Activated CD8-positive, alpha-beta memory T cell treated with anti-CD3 and anti-CD28 coated beads, Interleukin-2, amount 50 U/mL, for 4 hours (primary cell): ENCODE results near the gene ADCY1.

Experiments
- DNase-seq: peaks from one replicate; pipeline ENCODE4 v3.0.0-alpha.2; 2020

The ADCY1 gene

DNA sequence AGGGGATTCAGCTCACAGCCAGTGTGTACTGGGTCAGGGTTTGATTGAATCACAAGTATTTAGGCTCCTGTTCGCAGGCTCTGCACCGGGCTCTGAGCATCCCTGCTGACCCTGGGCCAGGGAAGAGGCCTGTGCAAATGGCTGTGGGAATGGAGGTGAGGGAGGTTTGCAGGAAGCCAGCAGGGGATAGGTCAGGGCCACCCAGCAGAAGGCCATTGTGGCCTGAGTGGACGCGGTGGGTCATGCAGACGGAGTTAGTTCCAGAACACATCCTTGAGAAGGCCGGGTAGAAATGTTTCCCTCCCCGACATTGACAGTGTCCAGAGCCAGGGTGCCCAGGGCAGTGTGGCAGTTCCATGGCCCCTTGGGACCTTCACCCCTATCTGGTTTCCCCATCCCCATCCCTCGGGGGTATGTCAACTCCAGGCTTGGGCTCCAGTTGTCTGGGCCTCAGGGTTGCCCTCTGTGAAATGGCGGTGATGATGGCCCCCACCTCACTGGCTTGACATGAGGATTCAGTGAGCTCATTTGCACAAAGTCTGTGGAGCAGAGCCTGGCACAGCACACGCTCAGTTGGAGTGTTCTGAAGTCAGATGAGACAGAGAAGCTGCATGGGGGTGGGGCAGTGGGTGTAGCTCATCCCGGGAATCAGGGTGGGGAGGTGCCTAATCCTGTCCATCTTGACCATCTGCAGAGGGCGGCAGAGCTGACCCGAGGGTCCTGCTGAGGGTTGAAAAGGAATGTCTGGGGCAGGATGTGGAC lies 107.6 kb downstream of the ADCY1 start:
- no peak for DNase-seq

DNA sequence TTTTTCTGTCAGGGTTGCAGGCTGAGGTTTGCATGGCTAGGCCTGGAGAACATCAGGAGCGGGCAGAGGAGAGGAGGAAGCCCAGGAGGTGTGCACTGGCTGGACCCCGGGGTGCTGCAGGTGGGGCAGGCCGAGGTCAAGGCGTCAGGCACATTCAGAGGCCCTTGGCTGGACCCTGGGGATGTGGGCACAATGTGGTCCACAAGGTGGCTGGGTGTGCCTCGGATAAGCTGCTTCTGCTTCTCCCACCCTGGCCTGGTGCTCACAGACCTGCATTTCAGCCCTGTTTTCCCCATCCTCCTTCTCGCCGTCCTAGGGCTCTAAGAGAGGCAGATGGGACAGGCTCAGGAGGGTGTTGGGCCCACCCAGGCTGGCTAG lies 108.2 kb downstream of the ADCY1 start:
- no peak for DNase-seq

DNA sequence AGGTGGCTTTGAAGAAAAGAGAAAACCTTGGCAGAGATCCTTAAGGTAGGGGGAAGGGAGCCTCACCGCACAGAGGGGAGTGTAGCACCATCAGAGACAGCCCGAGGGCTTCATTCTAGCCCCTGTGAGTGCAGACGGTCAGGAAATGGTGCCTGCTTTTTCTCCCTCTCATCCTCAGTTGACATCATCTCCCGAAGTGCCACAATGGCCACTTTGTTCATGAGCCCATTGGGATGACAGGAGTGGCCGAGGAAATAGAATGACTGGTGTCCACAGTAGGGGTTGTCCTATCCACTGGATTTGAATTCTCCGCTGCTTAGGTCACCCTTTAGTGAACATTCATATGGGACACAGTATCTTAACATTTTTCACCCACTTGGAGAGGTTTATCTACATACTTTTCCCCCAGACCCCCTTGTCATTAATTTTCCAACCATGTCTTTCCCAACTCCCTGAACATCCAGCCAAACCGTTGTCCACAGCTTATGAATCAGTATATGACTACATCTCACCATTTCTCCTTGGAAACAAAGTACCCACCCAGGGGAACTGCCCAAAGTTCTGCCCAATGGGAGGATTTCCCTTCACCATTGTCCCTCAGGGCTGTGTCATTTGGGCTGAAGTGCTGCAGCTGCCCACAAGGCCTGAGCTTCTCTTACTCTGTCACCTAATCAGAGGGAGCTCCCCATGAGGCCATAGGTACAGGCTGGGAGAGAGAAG lies 108.8 kb downstream of the ADCY1 start:
- no peak for DNase-seq

DNA sequence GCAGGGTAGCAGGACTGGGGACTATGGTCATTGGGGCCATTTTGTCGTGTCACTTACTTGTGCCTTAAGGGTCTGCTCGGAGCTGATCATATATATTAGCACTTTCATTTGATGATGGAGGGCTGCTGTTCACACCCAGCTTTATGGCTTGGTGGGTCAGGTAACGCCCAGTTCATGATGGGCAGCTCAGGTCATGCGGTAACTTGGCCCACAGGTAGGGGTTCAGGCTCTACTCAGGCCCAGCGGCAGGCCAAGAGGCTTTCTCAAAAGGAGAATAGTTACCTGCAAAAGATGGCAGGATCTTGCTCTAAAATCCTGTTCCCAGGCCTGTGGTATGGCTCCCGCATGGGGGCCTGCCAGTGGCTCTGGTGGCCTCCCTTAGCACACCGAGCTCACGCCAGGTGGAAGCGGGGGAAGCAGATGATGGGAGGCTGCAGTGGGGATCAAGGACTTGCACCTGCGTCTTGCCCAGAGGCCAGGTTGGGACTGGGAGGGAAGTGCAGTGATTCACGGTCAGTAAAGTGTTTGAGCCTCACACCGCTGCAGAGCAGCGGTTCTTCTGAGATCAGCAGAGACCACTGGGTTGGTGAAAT lies 109.5 kb downstream of the ADCY1 start:
- DNase-seq = no peak

DNA sequence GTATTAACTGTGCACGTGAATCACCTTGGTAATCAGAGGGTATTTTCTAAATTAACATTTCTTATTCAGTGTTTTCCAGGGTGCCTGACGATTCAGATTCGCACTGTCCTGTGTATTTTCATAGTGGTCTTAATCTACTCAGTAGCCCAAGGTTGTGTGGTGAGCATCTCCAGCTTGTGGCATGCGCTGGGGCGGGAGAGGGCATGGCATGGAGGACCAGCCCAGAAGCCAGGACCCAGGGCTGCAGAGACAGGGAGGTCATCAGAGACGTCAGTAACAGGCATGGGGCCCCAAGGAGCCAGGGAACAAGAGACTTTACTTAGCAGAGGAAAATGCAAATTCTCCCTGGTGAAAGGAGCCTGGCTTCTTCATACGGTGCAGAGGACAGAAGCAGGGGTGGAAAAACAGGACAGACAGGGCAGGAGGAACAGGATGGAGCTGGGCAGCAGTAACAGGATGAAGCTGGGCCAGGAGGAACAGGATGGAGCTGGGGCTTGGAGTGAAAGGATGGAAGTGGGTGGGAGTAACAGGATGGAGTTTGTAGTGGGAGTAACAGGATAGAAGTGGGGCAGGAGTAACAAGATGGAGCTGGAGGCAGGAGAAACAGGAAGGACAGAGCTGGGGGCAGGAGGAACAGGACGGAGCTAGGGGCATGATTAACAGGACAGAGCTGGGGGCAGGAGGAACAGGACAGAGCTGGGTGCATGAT lies 110.9 kb downstream of the ADCY1 start:
- DNase-seq = no peak

DNA sequence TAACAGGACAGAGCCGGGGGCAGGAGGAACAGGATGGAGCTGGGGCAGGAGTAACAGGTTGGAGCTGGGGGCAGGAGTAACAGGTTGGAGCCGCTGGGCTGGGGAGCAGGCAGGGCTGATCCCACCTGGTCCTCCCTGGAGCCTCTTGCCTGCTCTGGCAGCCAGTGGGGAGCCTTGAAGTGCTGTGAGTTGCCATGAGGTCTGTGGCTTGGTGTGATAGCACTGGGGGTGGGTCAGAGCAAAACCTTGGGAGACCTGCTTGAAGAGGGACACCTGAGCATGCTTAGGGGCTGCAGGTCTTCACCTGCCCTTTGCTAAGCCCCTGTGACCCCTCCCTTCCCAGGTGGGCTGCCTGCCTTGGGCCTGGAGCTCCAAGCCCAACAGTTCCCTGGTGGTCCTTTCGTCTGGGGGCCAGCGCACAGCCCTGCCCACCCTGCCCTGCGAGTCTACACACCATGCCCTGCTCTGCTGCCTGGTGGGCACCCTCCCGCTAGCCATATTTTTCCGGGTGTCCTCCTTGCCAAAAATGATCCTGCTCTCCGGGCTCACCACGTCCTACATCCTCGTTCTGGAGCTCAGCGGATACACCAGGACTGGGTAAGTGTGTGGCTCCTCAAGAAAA lies 111.6 kb downstream of the ADCY1 start:
- no peak for DNase-seq

DNA sequence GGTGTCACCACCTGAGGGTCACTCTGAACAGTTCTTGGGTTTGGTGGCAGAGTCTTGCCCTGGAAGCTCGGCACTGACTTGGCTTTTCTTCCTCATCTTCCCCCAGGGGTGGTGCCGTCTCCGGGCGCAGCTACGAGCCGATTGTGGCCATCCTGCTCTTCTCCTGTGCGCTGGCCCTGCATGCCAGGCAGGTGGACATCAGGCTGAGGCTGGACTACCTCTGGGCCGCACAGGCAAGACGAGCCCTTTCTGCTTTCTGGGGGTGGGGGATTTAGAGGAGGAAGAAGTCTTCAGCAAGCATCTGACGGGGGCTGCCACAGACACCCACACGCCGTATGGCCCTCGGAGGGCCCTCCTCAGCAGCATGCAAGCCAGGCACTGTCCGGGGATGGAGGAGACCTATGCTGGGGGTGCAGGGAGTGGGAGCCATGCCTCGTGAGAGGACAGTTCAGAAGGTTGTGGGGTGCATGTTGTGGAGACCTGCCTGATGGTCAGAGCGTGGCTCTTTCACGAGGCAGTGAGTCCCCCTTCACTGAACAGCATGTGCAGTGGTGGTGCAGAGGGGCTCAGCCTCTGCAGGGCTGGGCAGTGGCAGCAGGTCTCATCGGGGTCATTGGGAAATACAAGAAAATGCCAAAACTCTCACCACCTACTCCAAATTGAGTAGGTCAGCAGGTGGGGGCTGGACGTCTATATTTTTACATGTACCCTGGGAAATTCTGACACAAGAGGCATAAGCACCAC lies 112.4 kb downstream of the ADCY1 start:
- DNase-seq = no peak

DNA sequence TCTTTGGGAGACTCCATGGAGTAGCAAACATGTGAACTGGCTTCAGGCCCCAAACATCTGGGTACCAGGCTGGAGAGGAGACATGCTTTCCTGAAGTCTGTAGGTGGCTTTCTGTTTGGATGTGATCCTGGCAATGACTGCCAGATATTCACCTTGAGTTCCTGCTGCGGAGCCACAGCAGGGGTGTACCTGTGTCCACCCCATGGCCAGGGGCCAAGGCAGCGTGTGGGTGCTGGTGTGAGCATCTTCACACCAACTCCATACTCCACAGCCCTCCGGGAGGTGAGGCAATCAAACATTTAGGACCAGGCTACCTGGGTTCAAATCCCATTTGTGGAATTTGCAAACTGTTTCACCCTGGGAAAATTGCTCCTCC lies 113.0 kb downstream of the ADCY1 start:
- DNase-seq = no peak

DNA sequence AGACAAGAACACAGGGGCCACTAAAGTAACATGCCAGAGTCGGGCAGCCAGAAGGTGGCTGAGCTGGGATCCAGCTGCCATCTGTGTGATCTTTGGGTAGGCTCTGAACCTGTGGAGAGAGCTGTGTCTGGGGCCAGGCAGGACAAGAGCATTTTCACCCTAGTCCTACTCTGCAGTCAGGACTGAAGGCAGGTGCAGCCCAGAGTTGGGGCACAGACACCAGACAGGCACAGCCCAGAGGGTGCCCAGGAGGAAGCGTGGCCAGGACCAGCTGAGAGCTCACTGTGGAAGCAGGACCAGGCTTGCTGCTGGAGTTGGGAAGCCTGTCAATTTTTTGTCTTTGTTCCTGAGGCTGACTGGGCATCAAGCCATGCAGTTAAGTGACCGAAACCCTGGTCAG lies 113.6 kb downstream of the ADCY1 start:
- no peak for DNase-seq

DNA sequence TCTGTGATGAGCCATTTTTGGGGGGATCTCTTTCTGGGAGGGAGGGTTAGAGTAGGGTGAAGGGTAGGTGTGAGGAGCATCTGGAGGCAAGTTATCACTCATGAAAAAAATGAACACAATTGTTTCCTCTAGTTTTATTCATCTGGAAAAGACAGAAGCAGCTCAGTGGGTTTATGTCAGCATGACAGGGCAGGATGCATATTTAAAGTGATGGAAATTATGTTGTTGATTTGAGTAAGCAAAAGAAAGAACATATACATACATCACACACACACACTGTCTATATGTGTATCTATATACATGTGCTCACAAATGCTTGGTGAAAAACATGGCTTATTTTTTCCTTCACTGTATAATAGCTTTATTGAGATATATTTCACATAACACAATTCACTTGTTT lies 114.2 kb downstream of the ADCY1 start:
- no peak for DNase-seq

DNA sequence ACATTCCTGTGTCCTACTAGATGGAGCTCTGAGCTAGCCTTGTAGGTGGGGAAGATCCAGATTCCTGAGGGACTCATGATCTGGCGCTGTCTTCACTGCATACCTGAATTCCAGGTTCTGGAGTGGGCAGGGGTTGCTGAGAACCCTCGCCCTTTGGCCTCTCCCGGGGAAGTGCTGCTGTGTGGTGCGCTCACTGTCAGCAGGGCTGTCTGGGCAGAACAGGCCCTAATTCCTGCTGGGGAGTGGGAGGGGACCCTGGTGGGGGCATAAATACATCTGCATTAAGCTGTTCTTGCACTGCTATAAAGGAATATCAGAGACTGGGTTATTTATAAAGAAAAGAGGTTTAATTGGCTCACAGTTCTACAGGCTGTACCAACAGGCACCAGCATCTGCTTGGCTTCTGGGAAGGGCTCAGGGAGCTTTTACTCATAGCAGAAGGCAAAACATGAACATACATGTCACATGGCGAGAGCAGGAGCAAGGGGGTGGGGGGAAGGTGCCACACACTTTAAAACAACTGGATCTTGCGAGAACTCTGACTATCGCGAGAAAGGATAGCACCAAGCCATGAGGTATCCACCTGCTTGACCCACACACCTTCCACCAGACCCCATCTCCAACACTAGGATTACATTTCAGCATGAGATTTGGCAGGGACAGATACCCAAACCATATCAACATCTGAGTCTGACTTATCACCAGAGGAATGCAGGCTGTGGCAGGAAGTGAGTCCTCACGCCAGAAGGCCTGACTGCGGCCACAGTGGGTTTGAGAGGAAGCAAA lies 115.0 kb downstream of the ADCY1 start:
- DNase-seq = no peak

DNA sequence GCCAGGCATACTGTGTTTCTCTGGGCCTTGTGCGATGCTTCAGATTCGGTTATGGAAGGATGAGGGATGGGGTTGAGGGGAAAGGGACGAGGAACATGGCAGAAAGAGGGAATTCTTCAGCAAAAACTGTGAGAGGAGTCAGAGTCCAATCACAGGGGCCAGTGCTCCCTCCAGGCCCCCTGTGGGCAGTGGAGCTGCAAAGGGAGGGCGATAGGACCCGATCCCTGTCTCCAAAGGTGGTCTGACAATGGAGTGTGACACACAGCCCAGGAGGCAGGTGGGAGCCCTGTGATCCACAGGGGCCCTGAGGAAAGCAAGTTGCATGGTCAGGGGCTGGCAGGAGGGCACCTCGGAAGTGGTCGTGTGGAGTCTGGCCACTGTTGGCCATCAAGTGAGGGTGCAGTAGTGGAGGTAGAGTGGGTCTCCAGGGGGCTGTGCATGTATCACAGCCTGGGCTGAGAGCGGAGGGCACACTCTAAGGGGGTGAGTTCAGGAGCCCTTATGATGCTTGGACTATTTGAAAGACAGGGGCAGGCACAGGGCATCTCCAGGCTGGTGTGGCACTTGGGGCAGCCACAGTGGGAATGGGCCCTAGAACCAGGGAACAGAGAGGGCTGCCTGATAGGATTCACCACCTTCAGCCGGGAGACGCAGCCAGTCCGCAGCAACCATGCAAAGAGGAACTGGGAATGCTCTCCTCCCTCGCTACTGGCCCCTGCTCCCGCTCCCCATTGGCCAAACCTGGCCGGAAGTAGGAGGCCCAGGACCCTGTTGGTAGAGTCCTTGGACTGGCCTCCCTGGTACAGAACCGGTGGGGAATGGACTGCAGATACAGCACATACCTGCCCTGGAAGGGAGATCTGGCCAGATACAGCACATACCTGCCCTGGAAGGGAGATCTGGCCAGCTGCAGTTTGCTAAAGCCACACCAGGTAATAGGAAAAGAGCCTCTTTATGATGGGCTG lies 115.9 kb downstream of the ADCY1 start:
- no peak for DNase-seq

DNA sequence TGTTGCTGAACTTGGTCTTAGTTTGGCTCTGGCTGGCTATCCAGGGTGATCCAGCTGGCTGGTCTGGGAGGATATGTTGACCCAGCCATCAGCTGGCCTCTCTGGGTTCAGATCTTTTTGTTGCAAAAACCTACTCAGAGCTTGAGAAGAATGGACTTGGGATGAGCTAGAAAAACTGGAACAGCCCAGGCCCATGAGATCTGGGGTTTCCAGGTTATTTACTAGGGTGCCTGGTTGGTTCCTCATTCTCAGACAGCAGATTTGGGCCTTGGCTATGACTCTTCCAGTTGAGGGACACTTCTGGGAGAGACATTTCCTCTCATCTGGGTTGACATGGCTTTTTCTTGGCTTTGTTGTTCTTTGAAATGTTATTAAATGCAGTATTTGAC lies 116.6 kb downstream of the ADCY1 start:
- no peak for DNase-seq

DNA sequence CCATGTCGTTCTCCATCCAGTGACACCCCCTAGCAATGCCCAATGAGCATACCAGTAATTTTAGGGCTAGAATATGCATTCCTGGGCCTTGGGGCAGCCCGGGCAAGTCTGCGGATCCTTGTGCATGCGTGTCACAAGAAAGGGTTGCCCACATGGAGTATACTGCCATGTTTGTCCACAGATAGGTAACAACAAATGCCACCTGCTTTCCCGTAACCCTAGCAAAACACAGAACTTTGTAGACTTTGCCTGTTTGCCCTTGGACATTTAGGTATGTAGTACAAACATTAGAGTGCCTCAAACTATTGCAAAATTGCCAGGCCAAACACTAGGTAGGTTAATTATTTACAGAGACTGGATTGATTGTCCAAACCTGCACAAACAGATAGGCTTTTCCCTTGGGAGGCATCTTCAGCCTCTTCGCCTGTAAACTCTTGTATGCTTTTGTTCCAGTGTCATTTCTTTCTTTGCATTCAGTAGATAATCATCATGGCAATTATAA lies 117.0 kb downstream of the ADCY1 start:
- no peak for DNase-seq

DNA sequence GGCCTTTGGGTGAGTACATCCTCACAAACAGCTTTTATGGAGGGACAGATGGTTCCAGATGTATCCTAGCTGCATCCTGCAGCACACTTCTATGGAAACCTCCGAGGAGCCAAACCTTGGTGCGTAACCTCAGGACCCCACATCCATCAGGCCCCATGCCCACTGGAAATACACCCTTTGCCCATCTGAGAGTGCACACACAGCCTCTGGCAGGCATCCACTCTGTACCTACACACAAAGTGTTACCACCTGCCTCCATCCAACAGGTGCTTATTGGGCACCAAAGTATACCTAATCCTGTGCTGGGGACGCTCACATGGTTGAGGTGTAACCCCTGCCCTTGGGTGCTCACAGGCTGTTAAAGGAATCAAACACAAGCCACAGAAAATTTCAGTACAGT lies 117.9 kb downstream of the ADCY1 start:
- no peak for DNase-seq

DNA sequence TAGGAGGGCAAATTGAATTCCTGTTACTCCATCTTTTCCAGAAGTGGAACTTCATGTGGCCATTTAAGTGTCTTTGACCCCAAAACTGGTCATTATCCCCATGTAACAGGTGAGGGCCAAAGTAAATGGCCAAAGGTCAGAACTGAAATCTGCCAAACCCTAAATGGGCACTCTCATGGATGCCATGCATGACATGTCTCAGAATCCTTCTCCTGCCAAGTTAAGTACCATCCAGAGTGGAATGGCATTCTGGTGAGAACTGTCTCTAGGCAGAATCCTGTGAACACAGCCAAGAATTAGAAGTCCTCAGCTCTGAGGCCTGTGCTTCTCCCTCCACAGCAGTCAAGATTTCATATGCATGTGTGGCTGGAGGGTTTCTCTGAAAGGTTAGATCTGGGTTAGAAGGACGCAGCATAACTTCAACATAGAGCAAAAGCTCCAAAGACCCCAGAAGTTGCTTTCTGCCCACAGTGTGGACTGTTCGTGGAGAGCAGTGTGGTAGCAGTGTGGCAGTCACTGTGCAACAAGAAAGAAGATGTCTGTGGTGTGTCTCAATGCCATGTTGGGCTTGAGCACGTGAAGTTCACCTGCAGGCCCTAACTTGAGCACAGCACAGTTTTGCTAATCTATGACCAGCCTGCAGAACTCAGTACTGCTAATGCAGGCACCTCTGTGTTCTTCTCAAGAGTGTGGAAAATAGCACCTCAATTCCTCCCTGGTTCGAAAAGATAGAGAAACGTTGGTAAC lies 121.3 kb downstream of the ADCY1 start:
- no peak for DNase-seq

DNA sequence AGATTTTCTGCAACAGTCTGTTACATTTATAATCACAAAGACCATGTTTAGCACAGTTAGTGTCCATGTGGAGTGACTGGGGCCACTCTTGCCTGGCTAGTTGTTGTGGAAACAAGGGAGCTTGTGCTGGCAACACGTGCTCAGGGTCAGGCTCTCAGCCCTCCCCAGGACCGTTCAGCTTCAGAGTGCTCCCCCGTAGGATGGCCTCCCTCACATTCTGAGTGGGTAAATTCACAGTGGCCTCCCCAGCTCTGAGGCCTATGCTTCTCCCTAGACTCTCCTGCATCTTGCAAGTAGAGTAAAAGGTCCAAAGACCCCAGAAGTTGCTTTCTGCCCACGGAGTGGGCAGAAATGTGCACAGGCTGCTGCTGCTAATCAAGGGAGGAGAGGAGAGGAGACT lies 122.3 kb downstream of the ADCY1 start:
- DNase-seq = no peak

DNA sequence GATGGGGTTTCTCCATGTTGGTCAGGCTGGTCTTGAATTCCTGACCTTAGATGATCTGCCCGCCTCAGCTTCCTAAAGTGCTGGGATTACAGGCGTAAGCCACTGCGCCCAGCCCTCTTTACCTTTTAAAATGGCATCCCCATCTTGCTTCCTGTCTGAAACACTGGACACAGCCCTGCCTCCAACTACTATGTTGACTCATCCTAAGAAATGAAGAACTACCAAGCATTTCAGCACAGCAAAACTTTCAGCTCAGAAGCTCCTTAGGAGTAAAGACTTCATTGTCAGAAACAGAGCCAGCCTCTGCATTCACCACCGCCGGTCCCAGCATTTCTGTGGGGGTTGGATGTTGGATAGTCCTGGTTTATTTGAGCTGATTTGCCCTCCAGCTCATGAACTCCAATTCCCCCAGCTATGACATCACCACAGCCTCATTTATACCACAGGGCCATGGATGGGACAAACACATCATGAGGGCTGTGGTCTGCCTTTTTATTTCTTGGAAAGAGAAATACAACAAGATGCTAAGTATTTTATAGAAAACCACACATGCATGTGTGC lies 123.5 kb downstream of the ADCY1 start:
- no peak for DNase-seq
